Stimulated activated naive B cell treated with anti-CD40 and anti-IgM and Interleukin-4, amounts not matched to agents 10 μg/mL and 1 μg/mL and 100 μg/mL, for 72 hours (primary cell): ENCODE measurements around the gene RAE1.

Source experiments
- ATAC-seq, 2 donors: fragments of 150-1000 bp; cut with Tn5 transposase; replicated peaks; 2 replicates each; pipeline ENCODE4 v1.10.0; 2021; ENCODE audit warnings: moderate library complexity in 1 of 2
- DNase-seq: peaks from one replicate; pipeline ENCODE4 v3.0.0; 2021
- H3K27ac Mint-ChIP-seq: one replicate; pipeline ENCODE4 v1.8.0; 2022; ENCODE audit warnings: mild to moderate bottlenecking, mixed read lengths
- H3K27me3 Mint-ChIP-seq, 2 donors: one replicate each; pipeline ENCODE4 v1.8.0; 2022; ENCODE audit warnings: mixed read lengths in 2 of 2
- H3K36me3 Mint-ChIP-seq, 2 donors: one replicate each; pipeline ENCODE4 v1.8.0; 2022; ENCODE audit warnings: mixed read lengths in 2 of 2, mild to moderate bottlenecking in 1 of 2
- H3K4me1 Mint-ChIP-seq, 2 donors: one replicate each; pipeline ENCODE4 v1.8.0; 2022; ENCODE audit warnings: mixed read lengths in 2 of 2, mild to moderate bottlenecking in 1 of 2
- H3K4me3 Mint-ChIP-seq, 2 donors: one replicate each; pipeline ENCODE4 v1.8.0; 2022; ENCODE audit warnings: mild to moderate bottlenecking in 2 of 2, mixed read lengths in 2 of 2, moderate library complexity in 1 of 2
- H3K9me3 Mint-ChIP-seq, 2 donors: one replicate each; pipeline ENCODE4 v1.8.0; 2022; ENCODE audit warnings: mixed read lengths in 2 of 2, mild to moderate bottlenecking in 1 of 2

Gene RAE1

DNA sequence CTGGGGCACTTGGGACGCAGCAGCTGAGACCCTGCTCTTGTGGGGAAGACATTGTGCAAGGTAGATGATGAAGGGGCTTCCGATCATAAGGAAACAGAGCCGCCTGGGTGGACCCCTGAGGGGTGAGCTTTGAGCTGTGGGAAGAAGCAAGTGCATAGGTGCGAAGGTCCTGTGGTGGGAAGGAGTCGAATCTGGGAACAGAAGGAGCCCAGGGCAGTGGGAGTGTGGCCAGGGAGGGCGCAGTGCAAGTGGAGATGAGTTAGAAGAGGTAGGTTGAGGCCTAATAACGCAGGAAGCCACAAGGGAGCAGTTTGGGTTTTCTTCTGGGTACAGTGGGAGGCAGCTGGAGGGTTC lies 50.5 kb downstream of the RAE1 start:
- no peaks in the 10 kb centered on the region for H3K9me3 Mint-ChIP-seq
- DNase-seq, result no peak
- ATAC-seq, result no peak
- H3K27me3 Mint-ChIP-seq, result no peaks in the 10 kb centered on the region
- H3K36me3 Mint-ChIP-seq, result peaks cover 49 to 59% of the 10 kb centered on the region in 2 donors
- H3K27ac Mint-ChIP-seq, result peak overlapping the region; percentile 94
- peaks cover 57 to 85% of the 10 kb centered on the region in 2 donors for H3K4me1 Mint-ChIP-seq
- H3K4me3 Mint-ChIP-seq, result peak overlapping the region; percentile 82 to 83

GRCh38 chr20:57402206-57403125 lies 51.4 kb downstream of the RAE1 start:
- peaks cover 56 to 75% of the 10 kb centered on the region in 2 donors for H3K4me1 Mint-ChIP-seq
- DNase-seq (no peak), ATAC-seq (no peak)
- peaks cover 49 to 59% of the 10 kb centered on the region in 2 donors for H3K36me3 Mint-ChIP-seq
- no peaks in the 10 kb centered on the region for H3K9me3 Mint-ChIP-seq
- H3K4me3 Mint-ChIP-seq, result peak overlapping the region in 1 of 2 donors; percentile 83
- H3K27ac Mint-ChIP-seq, result peak overlapping the region; percentile 67
- H3K27me3 Mint-ChIP-seq, result no peaks in the 10 kb centered on the region

- peak overlapping the region; percentile 67 for H3K27ac Mint-ChIP-seq
- no peak for ATAC-seq
- DNase-seq, result no peak
- H3K4me3 Mint-ChIP-seq, result no peak overlapping the region
- H3K9me3 Mint-ChIP-seq, result no peaks in the 10 kb centered on the region
- H3K4me1 Mint-ChIP-seq, result peaks cover 54 to 74% of the 10 kb centered on the region in 2 donors
- H3K36me3 Mint-ChIP-seq, result peaks cover 52 to 61% of the 10 kb centered on the region in 2 donors
- H3K27me3 Mint-ChIP-seq, result no peaks in the 10 kb centered on the region
These were observed 52.2 kb downstream of the RAE1 start for GRCh38 chr20:57403216-57403615.

DNA sequence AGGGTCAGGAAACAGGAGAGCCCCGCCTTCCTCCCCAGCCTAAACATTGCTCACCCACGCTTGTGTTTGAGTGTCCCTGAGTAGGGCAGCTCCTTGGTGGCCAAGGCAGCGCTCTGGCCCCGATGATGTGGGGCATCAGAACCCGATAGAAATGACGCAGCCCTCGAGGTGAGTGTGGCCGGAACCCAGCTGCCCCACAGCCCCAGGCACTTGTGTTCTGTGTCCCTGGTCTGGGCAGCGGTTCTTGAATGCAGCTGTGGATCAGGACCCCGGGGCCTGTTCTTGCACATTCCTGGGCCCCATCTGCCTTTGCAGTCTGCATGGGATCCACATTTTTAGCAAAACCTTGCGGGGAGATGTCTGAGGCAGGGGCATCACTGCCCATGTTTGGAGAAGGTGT lies 53.0 kb downstream of the RAE1 start:
- Mint-ChIP-seq H3K27ac (no peak overlapping the region), H3K4me3 (no peak overlapping the region), H3K36me3 (peaks cover 54 to 63% of the 10 kb centered on the region in 2 donors), H3K27me3 (no peaks in the 10 kb centered on the region), H3K4me1 (peaks cover 50 to 74% of the 10 kb centered on the region in 2 donors), H3K9me3 (no peaks in the 10 kb centered on the region)
- DNase-seq (no peak), ATAC-seq (no peak)

- Mint-ChIP-seq H3K36me3 (peaks cover 53 to 62% of the 10 kb centered on the region in 2 donors), H3K4me3 (peak overlapping the region in 1 of 2 donors; percentile 28), H3K9me3 (no peaks in the 10 kb centered on the region), H3K27ac (no peak overlapping the region), H3K4me1 (peaks cover 45 to 74% of the 10 kb centered on the region in 2 donors), H3K27me3 (no peaks in the 10 kb centered on the region)
- ATAC-seq, result no peak
- no peak for DNase-seq
These were observed 53.5 kb downstream of the RAE1 start for GRCh38 chr20:57404419-57405072.

DNA sequence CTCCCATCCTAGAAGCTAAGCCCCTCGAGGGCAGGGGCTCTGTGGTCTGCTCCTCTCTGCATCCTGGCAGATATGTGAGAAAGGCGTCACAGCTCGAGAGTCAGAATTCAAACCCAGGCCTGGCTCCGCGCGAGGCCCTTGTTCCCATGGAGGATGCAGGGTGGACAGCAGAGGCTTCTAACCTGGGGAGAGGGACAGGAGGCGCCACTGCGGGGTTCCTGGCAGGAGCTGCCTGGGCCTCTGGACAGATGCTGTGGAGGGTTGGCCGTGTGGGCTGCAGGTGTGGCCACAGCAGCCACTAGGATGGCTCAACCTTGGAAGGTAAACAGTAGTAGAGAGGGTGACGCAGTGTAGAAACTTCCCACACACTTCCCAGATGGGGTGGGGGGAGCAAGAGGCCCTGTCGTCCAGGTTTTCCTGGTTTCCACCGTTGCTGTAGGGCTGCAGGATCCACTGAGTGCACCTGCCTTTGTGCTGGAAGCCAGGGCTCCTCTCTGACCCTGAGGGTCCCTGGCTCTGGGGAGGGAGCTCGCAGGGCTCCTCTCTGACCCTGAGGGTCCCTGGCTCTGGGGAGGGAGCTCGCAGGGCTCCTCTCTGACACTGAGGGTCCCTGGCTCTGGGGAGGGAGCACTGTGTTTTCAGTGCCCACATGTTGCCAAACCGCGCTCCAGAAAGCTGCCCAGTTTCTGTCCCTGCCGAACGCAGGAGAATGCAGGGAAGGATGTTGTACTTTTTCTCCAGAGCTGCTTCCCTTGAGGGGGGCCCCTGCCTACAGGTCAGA lies 54.4 kb downstream of the RAE1 start:
- H3K36me3 Mint-ChIP-seq, result peaks cover 56 to 68% of the 10 kb centered on the region in 2 donors
- peaks cover 39 to 74% of the 10 kb centered on the region in 2 donors for H3K4me1 Mint-ChIP-seq
- H3K9me3 Mint-ChIP-seq, result no peaks in the 10 kb centered on the region
- no peaks in the 10 kb centered on the region for H3K27me3 Mint-ChIP-seq
- no peak for DNase-seq
- no peak for ATAC-seq
- no peak overlapping the region for H3K4me3 Mint-ChIP-seq
- peak overlapping the region; percentile 54 for H3K27ac Mint-ChIP-seq

DNA sequence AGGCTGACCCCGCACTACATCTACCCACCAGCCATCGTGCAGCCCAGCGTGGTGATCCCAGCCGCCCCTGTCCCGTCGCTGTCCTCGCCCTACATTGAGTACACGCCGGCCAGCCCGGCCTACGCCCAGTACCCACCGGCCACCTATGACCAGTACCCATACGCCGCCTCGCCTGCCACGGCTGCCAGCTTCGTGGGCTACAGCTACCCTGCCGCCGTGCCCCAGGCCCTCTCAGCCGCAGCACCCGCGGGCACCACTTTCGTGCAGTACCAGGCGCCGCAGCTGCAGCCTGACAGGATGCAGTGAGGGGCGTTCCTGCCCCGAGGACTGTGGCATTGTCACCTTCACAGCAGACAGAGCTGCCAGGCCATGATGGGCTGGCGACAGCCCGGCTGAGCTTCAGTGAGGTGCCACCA lies 56.5 kb downstream of the RAE1 start:
- H3K27ac Mint-ChIP-seq, result peak overlapping the region; percentile 48
- peaks cover 31 to 63% of the 10 kb centered on the region in 2 donors for H3K4me1 Mint-ChIP-seq
- H3K27me3 Mint-ChIP-seq, result no peaks in the 10 kb centered on the region
- ATAC-seq (no peak), DNase-seq (no peak)
- H3K9me3 Mint-ChIP-seq, result no peaks in the 10 kb centered on the region
- peaks cover 42 to 54% of the 10 kb centered on the region in 2 donors for H3K36me3 Mint-ChIP-seq
- H3K4me3 Mint-ChIP-seq, result no peak overlapping the region

- H3K36me3 Mint-ChIP-seq, result peaks cover 42 to 49% of the 10 kb centered on the region in 2 donors
- peaks cover 29 to 59% of the 10 kb centered on the region in 2 donors for H3K4me1 Mint-ChIP-seq
- no peaks in the 10 kb centered on the region for H3K9me3 Mint-ChIP-seq
- H3K4me3 Mint-ChIP-seq, result no peak overlapping the region
- no peak for DNase-seq
- H3K27me3 Mint-ChIP-seq, result no peaks in the 10 kb centered on the region
- ATAC-seq, result no peak
- H3K27ac Mint-ChIP-seq, result peak overlapping the region; percentile 56
These were observed 57.1 kb downstream of the RAE1 start for GRCh38 chr20:57408131-57408530.

- ATAC-seq (no peak), DNase-seq (no peak)
- Mint-ChIP-seq H3K4me1 (peaks cover 29 to 55% of the 10 kb centered on the region in 2 donors), H3K36me3 (peaks cover 41 to 49% of the 10 kb centered on the region in 2 donors), H3K4me3 (no peak overlapping the region), H3K27me3 (no peaks in the 10 kb centered on the region), H3K27ac (peak overlapping the region; percentile 80), H3K9me3 (no peaks in the 10 kb centered on the region)
These were observed 57.6 kb downstream of the RAE1 start for GRCh38 chr20:57408536-57409233.

- no peak overlapping the region for H3K4me3 Mint-ChIP-seq
These were observed 58.2 kb downstream of the RAE1 start for GRCh38 chr20:57409316-57409671.

GRCh38 chr20:57409672-57410397 lies 58.8 kb downstream of the RAE1 start:
- Mint-ChIP-seq H3K9me3 (no peaks in the 10 kb centered on the region), H3K27ac (peak overlapping the region; percentile 31), H3K36me3 (peaks cover 36 to 45% of the 10 kb centered on the region in 2 donors), H3K4me3 (no peak overlapping the region), H3K4me1 (peaks cover 28 to 46% of the 10 kb centered on the region in 2 donors), H3K27me3 (no peaks in the 10 kb centered on the region)
- ATAC-seq, result no peak
- DNase-seq, result no peak

More at GRCh38 chr20:57409316-57409671, 58.2 kb downstream of the RAE1 start:
- H3K27ac Mint-ChIP-seq, result peak overlapping the region; percentile 31
- no peaks in the 10 kb centered on the region for H3K9me3 Mint-ChIP-seq
- peaks cover 30 to 49% of the 10 kb centered on the region in 2 donors for H3K4me1 Mint-ChIP-seq
- H3K27me3 Mint-ChIP-seq, result no peaks in the 10 kb centered on the region
- DNase-seq, result no peak
- ATAC-seq, result no peak
- peaks cover 40 to 49% of the 10 kb centered on the region in 2 donors for H3K36me3 Mint-ChIP-seq

DNA sequence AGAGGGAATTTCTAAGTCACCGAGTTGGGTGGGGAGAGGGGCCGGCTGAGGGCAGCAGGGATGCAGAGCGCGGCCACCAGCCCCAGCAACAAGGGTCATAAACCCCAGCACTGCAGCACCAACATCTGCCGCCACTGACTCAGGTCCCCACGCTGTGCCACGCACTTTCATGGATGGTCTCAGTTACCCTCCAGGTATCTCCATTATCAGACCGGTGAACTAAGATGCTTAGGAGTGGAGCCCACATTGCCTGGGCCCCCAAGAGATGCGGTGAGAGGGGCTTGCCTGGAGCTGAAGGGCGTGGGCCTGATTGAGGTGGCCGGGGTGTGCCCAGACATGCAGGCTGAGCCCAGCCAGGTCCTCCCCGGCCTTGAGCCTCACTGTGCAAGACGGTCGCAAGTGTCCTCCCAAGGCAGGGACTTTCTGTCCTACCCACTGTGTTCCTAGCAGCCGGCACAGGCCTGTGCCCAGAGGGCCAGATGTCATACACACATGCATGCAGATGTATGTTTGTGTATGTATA lies 59.4 kb downstream of the RAE1 start:
- H3K4me1 Mint-ChIP-seq, result peaks cover 27 to 46% of the 10 kb centered on the region in 2 donors
- peaks cover 31 to 41% of the 10 kb centered on the region in 2 donors for H3K36me3 Mint-ChIP-seq
- no peak overlapping the region for H3K4me3 Mint-ChIP-seq
- no peak overlapping the region for H3K27ac Mint-ChIP-seq
- H3K9me3 Mint-ChIP-seq, result no peaks in the 10 kb centered on the region
- no peak for DNase-seq
- peak in 1 of 2 donors; percentile 7 for ATAC-seq
- H3K27me3 Mint-ChIP-seq, result no peaks in the 10 kb centered on the region

DNA sequence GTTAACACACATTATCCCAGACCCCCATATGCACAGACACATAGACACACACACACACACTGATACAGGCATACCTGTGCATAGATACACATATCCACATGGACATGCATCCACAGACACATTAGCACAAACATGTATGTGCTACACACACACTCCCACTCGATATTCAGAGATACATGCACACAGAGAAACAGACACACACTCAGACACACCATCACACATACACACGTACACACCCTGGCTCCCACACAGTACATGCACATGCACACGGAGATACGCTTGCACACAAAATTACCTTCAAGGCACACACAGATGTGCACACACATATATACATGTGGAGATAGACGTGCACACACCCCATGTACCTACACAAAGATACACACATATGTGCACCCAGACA lies 59.9 kb downstream of the RAE1 start:
- Mint-ChIP-seq H3K4me1 (peaks cover 28 to 51% of the 10 kb centered on the region in 2 donors), H3K4me3 (no peak overlapping the region), H3K36me3 (peaks cover 31 to 41% of the 10 kb centered on the region in 2 donors), H3K27me3 (no peaks in the 10 kb centered on the region), H3K9me3 (no peaks in the 10 kb centered on the region), H3K27ac (no peak overlapping the region)
- ATAC-seq (peak in 1 of 2 donors; percentile 21), DNase-seq (no peak)
